Testis (tissue), 2 donors: ENCODE measurements around the gene FAM107B.

Source experiments
- POLR2A ChIP-seq: fragments of 450-650 bp; IDR thresholded peaks from one replicate; pipeline ENCODE4 v1.6.1; 2017; ENCODE audit warnings: antibody characterized with exemption, mild to moderate bottlenecking, moderate library complexity
- TF ChIP-seq, protein P1 (sequence below), 3 experiments: fragments of 450-650 bp in 2 of 3; fragments of 200-600 bp in 1 of 3; sonication (generic) in 1 of 3; IDR thresholded peaks; one replicate each; pipeline ENCODE4 v1.5.1; 2016 to 2019; ENCODE audit warnings: antibody characterized with exemption in 3 of 3, mild to moderate bottlenecking in 2 of 3, moderate library complexity in 1 of 3

DNA sequence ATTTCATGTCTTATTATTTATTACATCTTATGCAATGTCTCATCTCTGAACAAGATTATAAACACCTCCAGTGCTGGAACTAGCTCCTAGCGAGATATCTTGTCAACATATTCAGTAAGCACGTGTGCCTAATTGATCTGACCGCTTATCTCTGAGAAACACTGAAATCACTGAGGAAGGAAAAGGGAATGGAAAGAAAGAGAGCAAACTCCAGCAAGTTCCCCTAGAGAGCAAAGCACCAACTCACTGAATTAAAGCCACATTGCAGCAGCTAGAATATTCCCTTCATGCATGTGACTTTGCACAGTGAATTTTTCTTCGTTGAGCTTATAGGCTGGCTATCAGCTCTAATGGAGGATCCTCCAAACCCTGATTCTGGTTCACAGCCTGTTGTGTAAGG, 266.9 kb downstream of the FAM107B start:
- TF ChIP-seq, protein P1, sequence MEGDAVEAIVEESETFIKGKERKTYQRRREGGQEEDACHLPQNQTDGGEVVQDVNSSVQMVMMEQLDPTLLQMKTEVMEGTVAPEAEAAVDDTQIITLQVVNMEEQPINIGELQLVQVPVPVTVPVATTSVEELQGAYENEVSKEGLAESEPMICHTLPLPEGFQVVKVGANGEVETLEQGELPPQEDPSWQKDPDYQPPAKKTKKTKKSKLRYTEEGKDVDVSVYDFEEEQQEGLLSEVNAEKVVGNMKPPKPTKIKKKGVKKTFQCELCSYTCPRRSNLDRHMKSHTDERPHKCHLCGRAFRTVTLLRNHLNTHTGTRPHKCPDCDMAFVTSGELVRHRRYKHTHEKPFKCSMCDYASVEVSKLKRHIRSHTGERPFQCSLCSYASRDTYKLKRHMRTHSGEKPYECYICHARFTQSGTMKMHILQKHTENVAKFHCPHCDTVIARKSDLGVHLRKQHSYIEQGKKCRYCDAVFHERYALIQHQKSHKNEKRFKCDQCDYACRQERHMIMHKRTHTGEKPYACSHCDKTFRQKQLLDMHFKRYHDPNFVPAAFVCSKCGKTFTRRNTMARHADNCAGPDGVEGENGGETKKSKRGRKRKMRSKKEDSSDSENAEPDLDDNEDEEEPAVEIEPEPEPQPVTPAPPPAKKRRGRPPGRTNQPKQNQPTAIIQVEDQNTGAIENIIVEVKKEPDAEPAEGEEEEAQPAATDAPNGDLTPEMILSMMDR (IDR thresholded peaks at IDR 0.05) = no peak
- no peak for TF ChIP-seq POLR2A
